B cell (primary cell): ENCODE data around the gene GNAS. TPM values are rescaled to one million over a fixed set of nuclear protein-coding genes. Genes with fewer than 3 reads are reported as not detected.

Experiments used
- ATAC-seq: fragments of 200-7000 bp; cut with Tn5 transposase; one replicate; pipeline ENCODE4 v1.10.0; 2021; ENCODE audit warnings: low read depth, mild to moderate bottlenecking, moderate number of reproducible peaks, moderate library complexity
- CTCF ChIA-PET: fragments of 350-600 bp; sonication (Branson Sonifier 250); formaldehyde crosslinking; loops from one replicate; lab custom pipeline; 2021; ENCODE audit warnings: antibody characterized with exemption, inconsistent platforms; lab: Charles Lee
- POLR2A ChIA-PET: fragments of 350-600 bp; sonication (Branson Sonifier 250); formaldehyde crosslinking; loops from one replicate; lab custom pipeline; 2021; ENCODE audit warnings: antibody characterized with exemption; lab: Charles Lee
- DNase-seq: peaks from one replicate; pipeline ENCODE4 v3.0.0; 2013
- H2AFZ ChIP-seq: 2 replicates; pipeline ENCODE4 v1.6.1; 2012; ENCODE audit warnings: mild to moderate bottlenecking, low read depth, low read length; ENCODE audit not compliant: insufficient read depth, poor library complexity, severe bottlenecking
- H3K27ac ChIP-seq, 2 donors: 1 replicate in 1 of 2; 2 replicates in 1 of 2; pipeline ENCODE4 v1.5.1; 2012 to 2013; ENCODE audit warnings: low read length in 2 of 2, mild to moderate bottlenecking in 2 of 2, moderate library complexity in 1 of 2
- H3K27me3 ChIP-seq, 4 experiments: fragments of 200-600 bp in 1 of 4; sonication (generic) in 1 of 4; replicated peaks in 1 of 4; 1 replicate in 2 of 4; 2 replicates in 2 of 4; pipeline versions ENCODE4 v1.6.1 to v1.7.0; 2013 to 2016; ENCODE audit warnings: low read length in 3 of 4, mild to moderate bottlenecking in 2 of 4, mixed read lengths in 1 of 4, moderate library complexity in 1 of 4; ENCODE audit not compliant: insufficient read depth in 4 of 4, control insufficient read depth in 3 of 4; ENCODE audit errors: control extremely low read depth in 1 of 4
- H3K36me3 ChIP-seq, 2 experiments: replicated peaks in 1 of 2; 1 replicate in 1 of 2; 2 replicates in 1 of 2; pipeline versions ENCODE4 v1.6.1 to v1.7.1; 2013; ENCODE audit warnings: low read length in 1 of 2; ENCODE audit not compliant: insufficient read depth in 2 of 2, control insufficient read depth in 1 of 2; ENCODE audit errors: control extremely low read depth in 1 of 2, extremely low read depth in 1 of 2
- H3K4me1 ChIP-seq, 2 donors: fragments of 200-600 bp in 1 of 2; sonication (generic) in 1 of 2; 1 replicate in 1 of 2; 2 replicates in 1 of 2; pipeline versions ENCODE4 v1.5.1 to v1.6.1; 2013 to 2017; ENCODE audit warnings: low read length in 2 of 2; ENCODE audit not compliant: control insufficient read depth in 2 of 2, insufficient read depth in 2 of 2
- H3K4me2 ChIP-seq: replicated peaks from 2 replicates; pipeline ENCODE3; 2012; ENCODE audit warnings: mild to moderate bottlenecking, low read depth, low read length; ENCODE audit not compliant: poor library complexity, severe bottlenecking
- H3K4me3 ChIP-seq, 5 experiments: fragments of 200-600 bp in 1 of 5; sonication (generic) in 1 of 5; 1 replicate in 3 of 5; 2 replicates in 2 of 5; pipeline versions ENCODE4 v1.5.1 to v1.7.0; 2011 to 2016; ENCODE audit warnings: low read length in 4 of 5, mild to moderate bottlenecking in 4 of 5, low read depth in 2 of 5, control low read depth in 1 of 5, moderate library complexity in 1 of 5; ENCODE audit not compliant: insufficient read depth in 1 of 5; ENCODE audit errors: control extremely low read depth in 1 of 5, extremely low read depth in 1 of 5
- H3K79me2 ChIP-seq: fragments of 200-600 bp; sonication (generic); one replicate; pipeline ENCODE4 v1.6.0; 2016; ENCODE audit warnings: low read length; ENCODE audit not compliant: control insufficient read depth, insufficient read depth
- H3K9ac ChIP-seq: fragments of 200-600 bp; sonication (generic); 2 replicates; pipeline ENCODE4 v1.6.1; 2017; ENCODE audit warnings: mild to moderate bottlenecking, low read length, moderate library complexity
- H3K9me3 ChIP-seq, 3 donors: one replicate each; pipeline versions ENCODE4 v1.6.1 to v1.7.1; 2013; ENCODE audit warnings: low read length in 2 of 3; ENCODE audit not compliant: control insufficient read depth in 2 of 3, insufficient read depth in 1 of 3; ENCODE audit errors: control extremely low read depth in 1 of 3
- H4K20me1 ChIP-seq: 2 replicates; pipeline ENCODE4 v1.6.0; 2012; ENCODE audit warnings: mild to moderate bottlenecking, low read length; ENCODE audit not compliant: insufficient read depth, control insufficient read depth, poor library complexity, severe bottlenecking
- H3K27ac Mint-ChIP-seq: one replicate; pipeline ENCODE4 v1.8.0; 2021; ENCODE audit warnings: mixed read lengths
- H3K27me3 Mint-ChIP-seq: one replicate; pipeline ENCODE4 v1.8.0; 2021; ENCODE audit warnings: mixed read lengths
- H3K4me1 Mint-ChIP-seq: one replicate; pipeline ENCODE4 v1.8.0; 2021; ENCODE audit warnings: mixed read lengths
- H3K4me3 Mint-ChIP-seq: one replicate; pipeline ENCODE4 v1.8.0; 2021; ENCODE audit warnings: mixed read lengths
- H3K9me3 Mint-ChIP-seq: one replicate; pipeline ENCODE4 v1.8.0; 2022; ENCODE audit warnings: mixed read lengths; ENCODE audit not compliant: insufficient read depth
- CTCF ChIP-seq: fragments of 200-600 bp; IDR thresholded peaks from one replicate; pipeline ENCODE4 v1.8.0; 2022; ENCODE audit warnings: antibody characterized with exemption, mild to moderate bottlenecking
- EZH2 ChIP-seq: IDR thresholded peaks from 2 replicates; pipeline ENCODE4 v1.6.1; 2012; ENCODE audit warnings: borderline replicate concordance, low read depth, mild to moderate bottlenecking, moderate library complexity, low read length; ENCODE audit not compliant: insufficient read depth, poor library complexity, severe bottlenecking
- WGBS: methylation state at CpG from one replicate; pipeline ENCODE4 v1.1.5; 2013; ENCODE audit warnings: missing lambda C conversion rate; ENCODE audit not compliant: insufficient coverage; 5-methylcytosine and 5-hydroxymethylcytosine counted together
- intact Hi-C: fragments of 100-400 bp; cut with micrococcal nuclease; formaldehyde crosslinking; loops from one replicate; pipeline ENCODE4 v1.10.0; 2022
- polyA plus RNA-seq: library from polyadenylated mRNA; depleted of rRNA; stranded (reverse); fragments of >200 nt; gene quantifications from 2 replicates; pipeline ENCODE4 v1.2.3, GENCODE V29; 2012
- total RNA-seq, 2 donors: library from RNA; stranded (reverse); fragments of 120-200 nt in 1 of 2; gene quantifications; 1 replicate in 1 of 2; 2 replicates in 1 of 2; pipeline versions ENCODE4 v1.2.3 to v1.2.4, GENCODE V29; 2013 to 2022

GNAS gene
- total and polyA plus RNA-seq, 2 donors (not counting 1 experiment from before 2014, with no cell fraction given): 714 to 1,181 TPM

- no peak for ATAC-seq
- no peak overlapping the region for H2AFZ ChIP-seq
These were observed 75.1 kb downstream of the GNAS start for GRCh38 chr20:58927490-58928061.

GRCh38 chr20:58930496-58930895 is 78.0 kb downstream of the GNAS start:
- Histone ChIP-seq H3K36me3 (no peaks in the 10 kb centered on the region), H3K4me1 (no peaks in the 10 kb centered on the region), H3K4me3 (no peak overlapping the region), H4K20me1 (no peaks in the 10 kb centered on the region), H3K27ac (no peak overlapping the region), H3K9me3 (no peaks in the 10 kb centered on the region), H3K4me2 (no peak overlapping the region), H3K79me2 (no peaks in the 10 kb centered on the region), H2AFZ (no peak overlapping the region), H3K27me3 (no peaks in the 10 kb centered on the region), H3K9ac (no peak overlapping the region)
- Mint-ChIP-seq H3K4me3 (no peak overlapping the region), H3K27me3 (peaks cover 5% of the 10 kb centered on the region), H3K27ac (no peak overlapping the region), H3K9me3 (no peaks in the 10 kb centered on the region), H3K4me1 (no peaks in the 10 kb centered on the region)
- WGBS: 100% methylated on average over 1 of the region's 3 CpGs
- POLR2A ChIA-PET: no interaction called here
- ATAC-seq (no peak), DNase-seq (no peak)
- no peak for TF ChIP-seq CTCF
- no peak for TF ChIP-seq EZH2
- intact Hi-C loops: loop anchor here (1.0 kb wide), 1 partner anchor 13 kb away; no protein-coding TSS in a partner anchor
- CTCF ChIA-PET: no interaction called here

More at GRCh38 chr20:58927490-58928061, 75.1 kb downstream of the GNAS start:
- no peaks in the 10 kb centered on the region for H4K20me1 ChIP-seq
- no peaks in the 10 kb centered on the region for H3K9me3 ChIP-seq
- intact Hi-C loops: no loop called here
- no peaks in the 10 kb centered on the region for H3K4me1 ChIP-seq
- no peaks in the 10 kb centered on the region for H3K36me3 ChIP-seq
- ChIA-PET POLR2A (no interaction called here), CTCF (no interaction called here)
- no peak overlapping the region for H3K9ac ChIP-seq
- no peak overlapping the region for H3K4me2 ChIP-seq
- DNase-seq: no peak
- no peaks in the 10 kb centered on the region for H3K79me2 ChIP-seq
- no peak overlapping the region for H3K4me3 ChIP-seq
- no peak overlapping the region for H3K4me3 Mint-ChIP-seq
- no peak overlapping the region for H3K27ac ChIP-seq
- peaks cover 5% of the 10 kb centered on the region for H3K27me3 Mint-ChIP-seq
- WGBS: 96% methylated on average over 7 of the region's 7 CpGs
- no peaks in the 10 kb centered on the region for H3K9me3 Mint-ChIP-seq
- H3K27me3 ChIP-seq: no peaks in the 10 kb centered on the region
- TF ChIP-seq CTCF (no peak), EZH2 (no peak)
- H3K27ac Mint-ChIP-seq: no peak overlapping the region
- no peaks in the 10 kb centered on the region for H3K4me1 Mint-ChIP-seq
